GM08714 (cell line): ENCODE results near the gene RNF213.

ENCODE experiments used
- H3K4me3 ChIP-seq: fragments of 200-500 bp; sonication (Bioruptor generic); 2 replicates; pipeline ENCODE4 v1.5.1; 2014; ENCODE audit warnings: mild to moderate bottlenecking, low read length, inconsistent platforms
- ZNF274 ChIP-seq: IDR thresholded peaks from 2 replicates; pipeline ENCODE4 v1.6.1; 2012; ENCODE audit warnings: mild to moderate bottlenecking, low read depth, low read length

RNF213 gene

DNA sequence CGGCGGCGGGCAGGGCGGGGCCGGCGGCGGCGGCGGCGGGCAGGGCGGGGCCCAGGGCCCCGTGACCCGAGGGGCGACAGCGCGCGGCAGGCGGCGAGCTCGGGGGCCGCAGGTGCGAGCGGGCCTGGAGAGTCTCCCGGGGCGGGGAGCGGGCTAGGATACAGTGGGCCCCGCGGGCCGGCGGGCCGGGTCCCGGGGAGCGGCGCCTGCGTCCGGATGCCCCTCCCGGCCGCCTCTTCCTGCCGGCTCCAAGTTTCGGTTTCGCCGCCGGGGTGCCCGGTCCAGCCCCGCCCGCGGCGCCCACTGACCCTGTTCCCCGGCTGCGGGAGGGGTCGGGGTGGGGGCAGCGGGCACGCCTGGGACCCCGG, at the start of gene RNF213:
RNF213 (plus strand) TSS at position 62 of the 368 bp plus-strand sequence. CDS start 2,830 bp downstream, outside the sequence.
- TF ChIP-seq ZNF274: no peak
- peak within 1 kb of the TSS; percentile 83 for H3K4me3 ChIP-seq

DNA sequence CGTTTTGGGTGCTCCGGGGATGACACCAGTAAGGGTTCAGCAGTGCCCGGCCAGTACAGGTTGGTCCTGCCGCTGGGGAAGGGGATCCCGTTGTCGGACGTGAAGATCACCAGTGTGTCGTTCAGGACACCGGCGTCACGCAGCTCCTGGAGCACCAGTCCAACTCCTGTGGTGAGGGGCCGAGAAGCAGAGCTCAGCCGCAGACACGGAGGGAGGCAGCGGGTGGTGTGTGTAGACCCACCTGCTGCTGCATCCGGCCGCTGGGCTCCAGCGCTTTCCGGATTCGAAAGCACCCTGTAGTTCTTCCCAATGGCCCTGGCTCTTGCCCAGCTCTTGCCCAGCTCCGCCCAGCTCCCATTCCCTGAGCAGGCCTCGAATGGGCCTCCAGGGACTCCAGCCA, 48.5 kb upstream of the RNF213 start:
- TF ChIP-seq ZNF274: no peak
- H3K4me3 ChIP-seq: no peak overlapping the region

DNA sequence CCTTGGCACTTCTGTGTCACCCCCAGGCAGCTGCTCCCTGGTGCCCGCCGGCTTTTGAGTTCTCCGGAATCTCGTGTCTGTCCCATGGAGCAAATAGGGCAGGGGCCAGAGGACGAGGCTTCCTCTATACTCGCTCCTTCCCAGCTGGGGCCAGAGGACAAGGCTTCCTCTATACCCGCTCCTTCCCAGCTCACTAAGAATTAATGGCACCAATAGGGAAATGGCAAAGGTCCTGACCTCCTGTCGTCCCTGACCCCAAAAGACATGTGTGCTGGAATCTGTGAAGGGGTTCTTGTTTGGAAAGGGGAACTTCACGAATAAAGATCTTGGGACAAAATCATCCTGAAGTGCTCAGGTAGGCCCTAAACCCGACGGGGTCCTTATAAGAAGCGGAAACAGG, 48.1 kb upstream of the RNF213 start:
- H3K4me3 ChIP-seq: no peak overlapping the region
- no peak for TF ChIP-seq ZNF274

DNA sequence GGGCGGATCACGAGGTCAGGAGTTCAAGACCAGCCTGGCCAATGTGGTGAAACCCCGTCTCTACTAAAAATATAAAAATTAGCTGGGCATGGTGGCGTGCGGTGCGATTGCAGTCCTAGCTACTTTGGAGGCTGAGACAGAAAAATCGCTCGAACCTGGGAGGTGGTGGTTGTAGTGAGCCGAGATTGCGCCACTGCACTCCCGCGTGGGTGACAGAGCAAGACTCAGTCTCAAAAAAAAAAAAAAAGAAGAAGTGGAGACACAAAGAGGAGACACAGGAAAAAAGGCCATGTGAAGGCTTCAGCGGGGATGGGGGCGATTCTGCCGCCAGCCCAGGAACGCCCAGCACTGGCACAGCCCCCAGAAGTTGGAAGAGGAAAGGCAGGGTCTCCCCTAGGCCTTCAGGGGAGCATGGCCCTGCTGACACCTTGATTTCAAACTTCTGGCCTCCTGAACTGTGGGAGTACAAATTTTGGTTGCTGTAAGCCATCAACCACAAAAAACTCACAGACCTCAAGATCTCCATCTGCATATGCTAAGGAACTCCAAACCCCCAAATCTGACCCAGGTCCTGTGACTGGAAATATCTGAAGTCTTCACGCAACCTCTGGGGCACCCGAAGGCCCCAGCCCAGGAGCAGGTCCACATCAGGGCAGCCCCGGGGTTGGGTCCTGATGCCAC, 47.5 kb upstream of the RNF213 start:
- no peak for TF ChIP-seq ZNF274
- H3K4me3 ChIP-seq: no peak overlapping the region

DNA sequence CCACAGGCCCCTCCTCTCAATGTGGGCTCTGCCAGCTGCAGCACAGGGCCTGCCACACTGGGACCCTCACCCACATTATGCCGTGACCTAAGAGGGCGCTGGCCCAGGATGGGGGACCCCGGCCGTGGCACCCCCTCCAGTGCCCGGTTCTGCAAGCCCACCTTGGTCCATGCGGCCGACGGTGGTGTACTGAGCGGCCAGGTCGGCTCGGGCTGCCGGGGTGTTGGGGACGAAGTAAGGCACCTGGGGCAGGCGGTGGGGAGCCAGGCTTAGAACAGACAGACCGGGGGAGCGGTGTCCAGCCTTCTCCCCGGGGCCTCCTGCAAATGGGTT, 47.0 kb upstream of the RNF213 start:
- no peak for TF ChIP-seq ZNF274
- no peak overlapping the region for H3K4me3 ChIP-seq

DNA sequence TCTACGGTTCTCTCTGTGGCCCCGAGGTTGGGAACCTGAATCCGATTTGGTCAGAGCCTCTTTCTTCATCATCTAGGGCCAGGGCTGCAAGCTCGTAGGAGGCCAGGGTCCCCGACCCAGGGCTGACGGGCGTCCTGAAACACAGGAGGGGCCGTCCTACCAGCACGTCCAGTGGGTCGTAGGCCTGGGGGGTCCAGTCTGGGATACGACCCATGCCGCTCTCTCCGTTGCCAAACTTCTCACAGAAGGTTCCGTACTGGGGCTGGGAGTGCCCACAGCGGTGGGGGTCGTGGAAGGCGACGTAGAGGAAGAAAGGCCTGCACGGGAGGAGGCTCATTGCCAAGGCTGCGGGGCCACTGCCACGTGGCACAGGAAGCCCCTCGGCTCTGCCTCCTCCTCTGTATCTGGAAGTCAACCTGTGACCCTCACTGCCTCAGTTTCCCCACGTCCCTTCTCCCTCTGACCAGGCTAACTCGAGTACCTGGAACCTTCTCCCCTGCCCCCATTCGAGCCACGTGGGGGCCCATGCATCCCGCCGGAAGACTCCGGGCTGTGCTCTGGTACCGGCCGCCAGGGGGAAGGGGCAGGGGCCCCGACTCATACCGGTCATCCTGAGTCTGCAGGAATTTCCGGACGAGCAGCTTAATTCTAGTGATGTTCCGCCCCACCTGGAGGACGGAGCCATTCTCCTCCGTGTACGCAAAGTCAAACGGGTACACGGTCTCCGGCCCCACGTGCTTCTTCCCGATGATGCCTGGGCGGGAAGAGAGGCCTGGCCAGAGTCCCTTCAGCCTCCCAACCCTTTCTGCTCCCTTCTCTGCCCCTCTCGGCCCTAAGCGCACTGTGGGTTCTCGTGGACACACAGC, 46.4 kb upstream of the RNF213 start:
- H3K4me3 ChIP-seq: no peak overlapping the region
- no peak for TF ChIP-seq ZNF274

DNA sequence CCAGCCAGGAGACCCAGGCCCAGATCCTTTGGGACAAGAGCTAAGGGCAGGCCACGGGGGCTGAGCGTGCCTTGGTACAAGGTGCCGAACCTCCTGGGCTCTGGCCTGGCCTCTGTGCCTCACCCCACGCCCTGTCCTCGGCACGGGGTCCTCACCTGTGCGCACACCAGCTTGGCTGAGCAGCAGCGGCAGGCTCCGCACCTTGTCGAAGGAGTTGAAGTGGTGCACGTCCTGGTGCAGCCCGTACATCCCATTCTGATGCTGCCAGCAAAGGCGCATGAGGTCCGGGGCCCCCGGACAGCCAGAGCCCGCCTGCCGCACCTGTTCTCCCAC, 45.8 kb upstream of the RNF213 start:
- H3K4me3 ChIP-seq: no peak overlapping the region
- no peak for TF ChIP-seq ZNF274

DNA sequence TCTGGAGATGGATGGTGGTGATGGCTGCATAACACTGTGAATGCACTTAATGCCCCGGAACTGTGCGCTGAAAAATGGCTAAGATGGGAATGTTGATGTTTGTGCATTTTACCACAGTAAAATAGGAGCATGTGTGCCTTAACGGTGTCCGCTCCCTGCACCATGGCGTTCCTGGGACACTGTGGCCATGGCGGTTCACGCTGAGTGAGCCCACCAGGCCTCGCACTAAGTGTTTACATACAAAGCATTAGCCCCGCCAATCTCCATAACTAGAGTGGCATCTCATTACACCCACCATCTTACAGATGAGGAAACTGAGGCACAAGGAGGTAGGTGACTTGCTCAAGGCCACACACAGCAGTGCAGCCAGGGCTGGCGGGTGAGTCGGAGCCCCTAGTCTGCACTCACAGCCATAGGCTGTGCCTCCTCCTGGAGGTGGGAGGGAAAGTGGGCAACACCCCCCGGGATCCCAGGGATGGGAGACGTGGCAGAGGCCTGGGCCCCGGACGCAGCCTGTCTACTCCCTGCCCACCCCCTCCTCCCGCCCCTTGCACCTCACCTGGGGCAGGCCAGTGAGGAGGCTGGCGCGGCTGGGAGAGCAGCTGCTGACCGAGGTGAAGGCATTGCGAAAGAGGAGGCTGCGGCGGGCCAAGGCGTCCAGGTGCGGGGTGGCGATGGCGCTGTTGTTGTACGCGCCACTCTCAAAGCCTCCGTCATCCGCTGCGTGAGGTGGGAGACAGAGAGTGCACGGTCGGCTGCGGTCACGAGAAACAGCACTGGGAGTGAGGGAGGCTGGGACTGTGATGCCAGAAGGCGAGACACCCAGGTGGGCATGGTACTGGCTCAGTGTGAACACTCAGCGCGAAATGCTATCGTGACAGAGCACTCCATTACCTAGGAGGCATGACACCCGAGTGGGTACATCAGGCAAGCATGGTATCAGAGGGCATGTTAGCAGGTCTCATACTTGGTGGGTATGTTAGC, 43.9 kb upstream of the RNF213 start:
- no peak for TF ChIP-seq ZNF274
- H3K4me3 ChIP-seq: no peak overlapping the region

DNA sequence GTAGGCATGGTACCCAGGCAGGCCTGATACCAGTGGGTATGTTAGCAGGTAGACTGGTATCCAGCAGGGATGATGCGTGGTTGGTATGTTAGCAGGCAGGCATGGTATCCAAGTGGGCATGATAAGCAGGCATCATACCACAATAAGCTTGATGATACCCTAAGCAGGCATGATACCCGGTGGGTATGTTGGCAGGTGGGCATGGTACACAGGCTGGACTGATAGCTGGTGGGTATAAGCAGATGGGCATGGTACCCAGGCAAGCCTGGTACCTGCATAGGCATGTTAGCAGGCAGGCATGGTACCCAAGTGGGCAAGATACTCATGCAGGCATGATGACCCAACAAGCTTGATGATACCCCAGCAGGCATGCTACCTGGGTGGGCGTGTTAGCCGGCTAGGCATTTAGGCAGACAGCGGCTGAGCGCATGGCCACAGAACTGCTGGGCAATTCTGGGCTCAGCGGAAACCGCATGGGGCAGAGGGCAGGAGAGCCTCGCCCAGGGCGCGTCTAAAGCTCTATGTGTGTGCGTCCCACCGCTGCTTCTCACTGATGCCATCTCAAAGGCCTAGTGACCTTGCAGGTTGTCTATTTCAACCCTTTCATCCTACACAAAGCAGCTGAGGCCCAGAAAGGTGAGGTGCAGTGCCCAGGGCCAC, 42.8 kb upstream of the RNF213 start:
- no peak overlapping the region for H3K4me3 ChIP-seq
- TF ChIP-seq ZNF274: no peak

DNA sequence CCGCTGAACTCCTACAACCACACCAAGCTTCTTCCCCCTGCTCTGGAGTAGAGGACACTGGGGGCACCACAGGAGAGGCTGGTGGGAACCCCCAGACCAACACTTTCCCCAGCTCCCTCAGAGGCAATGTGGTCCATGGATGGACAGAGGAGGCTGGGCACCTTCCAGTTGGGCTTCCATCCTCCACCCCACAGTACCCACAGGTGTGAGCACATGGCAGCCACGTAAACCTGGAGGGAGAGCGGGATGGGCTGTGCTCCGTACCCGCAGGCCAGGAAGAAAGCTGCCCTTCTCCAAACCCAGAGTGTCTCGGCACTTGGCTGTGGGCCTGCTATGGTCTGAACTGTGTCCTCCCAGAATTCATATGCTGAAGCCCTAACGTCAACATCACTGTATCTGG, 42.3 kb upstream of the RNF213 start:
- H3K4me3 ChIP-seq: no peak overlapping the region
- TF ChIP-seq ZNF274: no peak

DNA sequence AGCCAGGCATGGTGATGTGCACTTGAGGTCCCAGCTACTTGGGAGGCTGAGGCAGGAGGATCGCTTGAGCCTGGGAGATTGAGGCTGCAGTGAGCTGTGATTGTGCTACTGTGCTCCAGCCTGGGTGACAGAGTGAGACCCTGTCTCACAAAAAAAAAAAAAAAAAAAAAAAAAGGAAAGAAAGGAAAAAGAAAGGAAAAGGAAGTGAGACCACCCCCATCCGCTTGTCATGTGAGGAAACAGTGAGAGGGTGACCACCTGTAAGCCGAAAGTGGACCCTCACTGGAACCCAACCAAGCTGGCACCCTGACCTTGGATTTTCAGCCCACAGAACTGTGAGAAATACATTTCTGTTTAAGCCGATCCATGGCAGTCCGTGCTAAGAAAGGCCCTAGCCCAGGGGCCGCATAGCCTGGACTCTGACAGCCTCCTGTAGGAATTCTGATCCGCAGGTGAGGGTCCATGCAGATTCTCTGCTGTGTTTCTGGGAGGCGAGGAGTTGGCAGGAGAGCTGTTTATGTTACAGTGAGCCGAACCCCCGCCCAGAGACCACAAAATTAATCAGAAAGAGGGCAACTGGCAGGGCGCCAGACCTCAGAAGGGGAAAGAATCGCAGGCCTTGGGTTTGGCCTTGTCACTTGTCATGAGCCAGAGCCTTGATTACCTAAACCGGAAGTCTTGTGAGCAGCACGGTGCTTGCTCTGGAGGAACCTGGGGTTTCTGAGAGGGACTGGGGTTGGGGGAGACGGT, 41.5 kb upstream of the RNF213 start:
- TF ChIP-seq ZNF274: no peak
- peak overlapping the region; percentile 65; the same call in 1 of the 2 replicates for H3K4me3 ChIP-seq

DNA sequence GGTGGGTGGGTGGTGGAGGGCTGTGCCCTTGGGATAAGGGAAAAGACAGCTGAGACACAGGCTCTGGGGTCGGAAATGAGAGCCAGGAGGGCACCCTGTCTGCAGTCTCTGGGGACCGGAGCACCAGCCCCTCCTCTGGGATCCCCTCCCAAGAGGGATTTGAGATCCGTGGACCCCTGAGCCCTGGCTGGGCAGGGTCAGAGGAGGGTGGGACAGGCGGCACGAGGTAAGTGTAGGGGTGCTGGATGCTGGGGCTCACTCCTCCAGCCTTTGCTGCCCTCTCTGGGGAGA, 40.9 kb upstream of the RNF213 start:
- H3K4me3 ChIP-seq: peak overlapping the region; percentile 65
- no peak for TF ChIP-seq ZNF274

DNA sequence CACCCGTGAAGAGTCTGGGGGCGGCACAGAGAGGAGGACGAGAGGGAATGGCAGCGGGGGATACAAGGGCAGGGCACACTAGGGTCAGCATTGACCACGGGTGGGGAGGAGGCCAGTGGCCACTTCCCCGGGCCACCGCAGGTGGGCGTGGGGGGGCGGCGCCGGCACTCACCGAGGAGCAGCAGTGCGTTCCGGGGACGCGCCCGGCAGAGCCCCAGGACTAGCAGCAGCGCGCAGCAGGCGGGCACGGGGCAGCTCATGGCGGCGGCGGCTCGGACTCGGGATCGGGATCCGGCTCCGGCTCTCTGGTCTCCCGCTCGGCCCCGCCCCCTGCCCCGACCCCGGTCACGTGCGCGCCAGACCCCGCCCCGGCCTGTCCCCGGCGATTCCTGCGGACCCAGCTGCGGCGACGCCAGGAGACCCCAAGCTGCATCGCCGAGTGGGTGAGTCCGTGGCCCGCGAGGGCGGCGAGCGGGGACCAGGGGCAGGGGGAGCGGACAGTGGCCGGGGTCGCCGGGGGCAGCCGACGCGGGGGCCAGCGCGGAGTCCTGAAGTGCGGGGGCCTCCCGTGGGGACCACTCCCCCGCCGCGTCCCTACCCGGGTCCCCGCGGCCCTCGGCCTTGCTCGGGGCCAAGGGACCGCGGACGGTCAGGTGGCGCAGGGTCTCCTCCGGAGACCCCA, 40.5 kb upstream of the RNF213 start, which contains the start of the genes SGSH and SLC26A11:
SGSH (minus strand) TSS at position 280 of the 682 bp plus-strand sequence; CDS start at position 260, 20 bp downstream.
SLC26A11 (plus strand) TSS at position 374 of the 682 bp plus-strand sequence. CDS start 1,134 bp downstream, outside the sequence.
- no peak for TF ChIP-seq ZNF274
- peak within 1 kb of the TSS; percentile 65 for H3K4me3 ChIP-seq
